SK-N-SH (cell line): Measurements from ENCODE around the gene GALNT14.

Source experiments
- EP300 ChIP-seq, 2 experiments: IDR thresholded peaks; 2 replicates each; pipeline versions ENCODE4 v1.4.0 to v1.6.1; 2012; ENCODE audit warnings: borderline replicate concordance in 1 of 2, low read depth in 1 of 2, low read length in 1 of 2
- GABPA ChIP-seq: IDR thresholded peaks from 2 replicates; pipeline ENCODE4 v1.4.0; 2012; ENCODE audit warnings: low read depth, mild to moderate bottlenecking
- MEF2A ChIP-seq: IDR thresholded peaks from 2 replicates; pipeline ENCODE4 v1.4.0; 2012; ENCODE audit warnings: low read depth, borderline replicate concordance
- NFIC ChIP-seq: IDR thresholded peaks from 2 replicates; pipeline ENCODE4 v1.4.0; 2012; ENCODE audit warnings: borderline replicate concordance
- TF ChIP-seq, protein P1 (sequence below): fragments of 150-350 bp; IDR thresholded peaks from 2 replicates; pipeline ENCODE4 v1.6.1; 2017; ENCODE audit warnings: antibody characterized with exemption, low read length, low read depth, borderline replicate concordance

DNA sequence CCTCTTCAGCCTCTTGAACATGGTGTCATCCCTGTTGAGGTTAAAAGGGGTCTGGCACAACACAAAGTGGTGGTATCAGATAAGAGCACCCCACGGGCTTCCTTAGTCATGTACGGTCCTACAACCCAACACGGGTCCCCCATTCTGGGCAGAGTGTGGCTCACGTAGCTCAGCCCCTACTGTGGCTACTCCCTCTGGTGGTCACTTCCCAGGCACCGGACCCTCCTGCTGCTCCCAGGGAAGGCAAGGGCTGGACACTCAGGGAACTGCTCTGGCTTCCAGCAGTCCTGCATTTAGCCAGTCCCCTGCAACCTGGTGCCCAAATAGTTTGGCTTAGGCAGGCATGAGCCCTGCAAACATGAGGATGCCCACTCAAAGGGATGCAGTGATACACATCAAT is 58.6 kb downstream of the GALNT14 start:
- TF ChIP-seq EP300 (IDR thresholded peaks at IDR 0.05; ENCODE audit: borderline replicate concordance in 1 of 2, low read depth in 1 of 2, low read length in 1 of 2) (no peak), MEF2A (no peak), GABPA (no peak), NFIC (no peak)
- TF ChIP-seq, protein P1, sequence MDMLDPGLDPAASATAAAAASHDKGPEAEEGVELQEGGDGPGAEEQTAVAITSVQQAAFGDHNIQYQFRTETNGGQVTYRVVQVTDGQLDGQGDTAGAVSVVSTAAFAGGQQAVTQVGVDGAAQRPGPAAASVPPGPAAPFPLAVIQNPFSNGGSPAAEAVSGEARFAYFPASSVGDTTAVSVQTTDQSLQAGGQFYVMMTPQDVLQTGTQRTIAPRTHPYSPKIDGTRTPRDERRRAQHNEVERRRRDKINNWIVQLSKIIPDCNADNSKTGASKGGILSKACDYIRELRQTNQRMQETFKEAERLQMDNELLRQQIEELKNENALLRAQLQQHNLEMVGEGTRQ, result no peak
